KMS-11 (cell line): ENCODE measurements around the gene ENPP1.

Experiments
- H2AFZ ChIP-seq: fragments of 200-600 bp; sonication (generic); 2 replicates; pipeline ENCODE4 v1.6.1; 2016; ENCODE audit warnings: antibody characterized with exemption, mixed run types, low read depth
- H3K27ac ChIP-seq: fragments of 200-600 bp; sonication (generic); 2 replicates; pipeline ENCODE4 v1.6.1; 2016; ENCODE audit warnings: mild to moderate bottlenecking, mixed run types
- H3K27me3 ChIP-seq: fragments of 200-600 bp; sonication (generic); 2 replicates; pipeline ENCODE4 v1.6.1; 2017; ENCODE audit warnings: mild to moderate bottlenecking, low read depth, mixed run types, moderate library complexity; ENCODE audit not compliant: insufficient read depth
- H3K36me3 ChIP-seq: fragments of 200-600 bp; sonication (generic); 2 replicates; pipeline ENCODE4 v1.6.1; 2017; ENCODE audit warnings: mild to moderate bottlenecking, mixed run types; ENCODE audit not compliant: insufficient read depth
- H3K4me1 ChIP-seq: fragments of 200-600 bp; sonication (generic); 2 replicates; pipeline ENCODE4 v1.6.1; 2016; ENCODE audit warnings: mild to moderate bottlenecking, low read depth, mixed run types; ENCODE audit not compliant: poor library complexity, severe bottlenecking
- H3K4me2 ChIP-seq: fragments of 200-600 bp; sonication (generic); 2 replicates; pipeline ENCODE4 v1.7.0; 2016; ENCODE audit warnings: mild to moderate bottlenecking, mixed run types
- H3K4me3 ChIP-seq: fragments of 200-600 bp; sonication (generic); IDR thresholded peaks from 2 replicates; pipeline ENCODE4 v1.6.1; 2017; ENCODE audit warnings: low read depth, low read length, mixed read lengths; ENCODE audit not compliant: insufficient read depth
- H3K79me2 ChIP-seq: fragments of 200-600 bp; sonication (generic); 2 replicates; pipeline ENCODE4 v1.6.1; 2016; ENCODE audit warnings: low read depth, mixed run types; ENCODE audit not compliant: insufficient read depth
- H3K9ac ChIP-seq: fragments of 200-600 bp; sonication (generic); 2 replicates; pipeline ENCODE4 v1.6.1; 2016; ENCODE audit warnings: mild to moderate bottlenecking, mixed run types
- H4K20me1 ChIP-seq: fragments of 200-600 bp; sonication (generic); 2 replicates; pipeline ENCODE4 v1.6.1; 2016; ENCODE audit warnings: mild to moderate bottlenecking, mixed run types; ENCODE audit not compliant: insufficient read depth
- CTCF ChIP-seq: fragments of 200-600 bp; sonication (generic); conservative IDR thresholded peaks from 2 replicates; pipeline ENCODE4 v1.6.1; 2017; ENCODE audit warnings: low read depth, mild to moderate bottlenecking, antibody characterized with exemption, low read length, moderate library complexity, mixed read lengths

ENPP1 gene

GRCh38 chr6:131910219-131910589 is 102.4 kb downstream of the ENPP1 start:
- Histone ChIP-seq H2AFZ (no peak overlapping the region), H3K27me3 (no peaks in the 10 kb centered on the region), H3K36me3 (no peaks in the 10 kb centered on the region), H3K4me3 (no peak overlapping the region), H3K4me2 (no peak overlapping the region), H3K9ac (no peak overlapping the region), H4K20me1 (no peaks in the 10 kb centered on the region), H3K27ac (no peak overlapping the region), H3K4me1 (peaks cover 6% of the 10 kb centered on the region), H3K79me2 (no peaks in the 10 kb centered on the region)
- 0 out of 2 replicates have a peak, but pooled peaks have one; percentile 2 for TF ChIP-seq CTCF

GRCh38 chr6:131910956-131911355 is 103.1 kb downstream of the ENPP1 start:
- Histone ChIP-seq H3K4me2 (no peak overlapping the region), H3K27me3 (no peaks in the 10 kb centered on the region), H3K79me2 (no peaks in the 10 kb centered on the region), H3K36me3 (no peaks in the 10 kb centered on the region), H2AFZ (no peak overlapping the region), H3K4me1 (peaks cover 6% of the 10 kb centered on the region), H4K20me1 (no peaks in the 10 kb centered on the region), H3K27ac (no peak overlapping the region), H3K4me3 (no peak overlapping the region), H3K9ac (no peak overlapping the region)
- no peak for TF ChIP-seq CTCF

GRCh38 chr6:131911951-131912350 is 104.1 kb downstream of the ENPP1 start:
- no peak for TF ChIP-seq CTCF
- Histone ChIP-seq H3K79me2 (no peaks in the 10 kb centered on the region), H3K4me2 (no peak overlapping the region), H3K4me3 (no peak overlapping the region), H3K4me1 (peaks cover 16% of the 10 kb centered on the region), H3K27me3 (no peaks in the 10 kb centered on the region), H3K9ac (no peak overlapping the region), H3K27ac (no peak overlapping the region), H3K36me3 (no peaks in the 10 kb centered on the region), H2AFZ (no peak overlapping the region), H4K20me1 (no peaks in the 10 kb centered on the region)

- Histone ChIP-seq H3K79me2 (no peaks in the 10 kb centered on the region), H3K4me3 (no peak overlapping the region), H3K9ac (no peak overlapping the region), H3K4me1 (peaks cover 30% of the 10 kb centered on the region), H4K20me1 (no peaks in the 10 kb centered on the region), H3K4me2 (no peak overlapping the region), H2AFZ (no peak overlapping the region), H3K27me3 (no peaks in the 10 kb centered on the region), H3K27ac (no peak overlapping the region), H3K36me3 (no peaks in the 10 kb centered on the region)
- TF ChIP-seq CTCF, result no peak
Observed at GRCh38 chr6:131914234-131914633, 106.4 kb downstream of the ENPP1 start.
